Measurements from ENCODE around the gene SPRED2.

Gene SPRED2

GRCh38 chr2:65273344-65273743, 159.1 kb downstream of the SPRED2 start:
- no peak for DNase-seq

- DNase-seq: no peak
Observed at GRCh38 chr2:65268957-65269356, 163.4 kb downstream of the SPRED2 start.

GRCh38 chr2:65267008-65267407, 165.4 kb downstream of the SPRED2 start:
- DNase-seq: no peak

GRCh38 chr2:65265671-65266045, 166.7 kb downstream of the SPRED2 start:
- no peak for DNase-seq

GRCh38 chr2:65264821-65265670, 167.4 kb downstream of the SPRED2 start:
- no peak for DNase-seq

- no peak for DNase-seq
Observed at GRCh38 chr2:65263986-65264385, 168.4 kb downstream of the SPRED2 start.

GRCh38 chr2:65263262-65263661, 169.1 kb downstream of the SPRED2 start:
- DNase-seq: no peak

GRCh38 chr2:65261676-65262075, 170.7 kb downstream of the SPRED2 start:
- no peak for DNase-seq
